ENCODE measurements around the gene IQCE. TPM values are rescaled to one million over a fixed set of nuclear protein-coding genes. Genes with fewer than 3 reads are reported as not detected.

IQCE gene
- total RNA-seq, 1 donor from 2014 or later = 12.0 TPM

GRCh38 chr7:2519119-2519930, 39.5 kb upstream of the IQCE start, which contains the start of gene LFNG:
LFNG (plus strand) TSS chr7:2519774; CDS start chr7:2519862, 88 bp downstream.
- TF ChIP-seq CTCF (IDR thresholded peaks at IDR 0.05; ENCODE audit: partially characterized antibody, unreplicated experiment) = no peak
- DNase-seq = peak; percentile 89
- Mint-ChIP-seq H3K4me3 (ENCODE audit: unreplicated experiment) (peak within 1 kb of the TSS; percentile 90), H3K27ac (ENCODE audit: unreplicated experiment) (peak within 1 kb of the TSS; percentile 92), H3K36me3 (ENCODE audit: unreplicated experiment) (no peaks in the 10 kb centered on the region), H3K27me3 (ENCODE audit: unreplicated experiment) (peaks cover 15% of the 10 kb centered on the region), H3K9me3 (ENCODE audit: unreplicated experiment) (peaks cover 19% of the 10 kb centered on the region), H3K4me1 (ENCODE audit: low read depth, unreplicated experiment) (peaks cover 14% of the 10 kb centered on the region)

DNA sequence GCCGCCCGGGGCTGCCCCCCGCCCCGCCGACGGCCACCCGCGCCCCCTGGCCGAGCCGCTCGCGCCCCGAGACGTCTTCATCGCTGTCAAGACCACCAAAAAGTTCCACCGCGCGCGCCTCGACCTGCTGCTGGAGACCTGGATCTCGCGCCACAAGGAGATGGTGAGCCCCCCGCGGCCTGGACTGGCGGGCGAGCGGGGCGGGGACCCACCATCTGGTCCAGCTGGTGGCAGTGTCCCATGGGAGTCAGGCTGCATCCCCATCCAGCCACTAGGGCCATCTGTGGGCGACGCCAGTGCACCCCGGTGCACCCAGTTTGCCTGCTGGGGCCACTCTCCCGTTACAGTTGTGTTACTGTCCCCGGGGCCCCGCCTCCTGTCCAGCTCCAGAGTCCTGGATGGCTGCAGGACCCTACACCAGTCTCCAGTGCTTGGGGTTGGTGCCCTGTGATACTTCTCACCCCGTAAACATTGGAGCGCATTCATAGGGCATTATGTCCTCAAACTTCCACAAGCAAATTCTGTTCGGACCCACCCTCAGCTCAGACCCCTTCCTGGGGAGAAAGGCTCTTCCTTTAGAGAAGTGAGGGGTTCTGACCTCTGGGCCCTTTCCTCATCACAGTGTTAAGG, 38.5 kb upstream of the IQCE start:
- Mint-ChIP-seq H3K27ac (ENCODE audit: unreplicated experiment) (peak overlapping the region; percentile 87), H3K27me3 (ENCODE audit: unreplicated experiment) (peaks cover 15% of the 10 kb centered on the region), H3K4me3 (ENCODE audit: unreplicated experiment) (peak overlapping the region; percentile 90), H3K9me3 (ENCODE audit: unreplicated experiment) (peaks cover 19% of the 10 kb centered on the region), H3K4me1 (ENCODE audit: low read depth, unreplicated experiment) (peaks cover 14% of the 10 kb centered on the region), H3K36me3 (ENCODE audit: unreplicated experiment) (no peaks in the 10 kb centered on the region)
- TF ChIP-seq CTCF (IDR thresholded peaks at IDR 0.05; ENCODE audit: partially characterized antibody, unreplicated experiment) = no peak
- DNase-seq = peak; percentile 57

DNA sequence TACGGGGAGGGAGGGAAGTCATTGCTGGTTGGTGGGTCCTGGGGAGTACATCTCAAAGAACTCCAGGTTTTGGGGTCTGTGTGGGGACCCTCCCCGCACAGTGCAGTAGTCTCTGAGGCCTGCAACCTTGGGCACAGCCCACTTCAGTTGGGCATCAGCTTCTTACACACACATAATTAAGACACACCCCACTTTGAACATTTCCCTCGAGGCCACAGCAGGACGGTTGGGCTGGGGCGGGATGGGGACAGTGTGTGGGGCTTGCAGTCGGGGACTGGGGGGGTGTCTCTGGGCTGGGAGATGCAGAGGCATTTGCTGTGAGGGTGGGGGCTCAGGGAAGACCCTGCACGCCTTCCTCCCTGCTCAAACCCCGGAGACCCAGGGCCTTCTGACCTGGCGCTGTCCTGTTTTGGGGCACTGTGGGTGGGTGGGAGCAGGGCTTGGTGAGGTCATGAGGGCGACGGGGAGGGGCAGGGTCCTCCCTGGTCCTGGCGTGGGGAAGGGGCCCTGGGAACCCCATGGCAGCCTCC, 38.0 kb upstream of the IQCE start:
- Mint-ChIP-seq H3K36me3 (ENCODE audit: unreplicated experiment) (no peaks in the 10 kb centered on the region), H3K4me3 (ENCODE audit: unreplicated experiment) (peak overlapping the region; percentile 90), H3K4me1 (ENCODE audit: low read depth, unreplicated experiment) (peaks cover 14% of the 10 kb centered on the region), H3K27ac (ENCODE audit: unreplicated experiment) (peak overlapping the region; percentile 87), H3K9me3 (ENCODE audit: unreplicated experiment) (peaks cover 19% of the 10 kb centered on the region), H3K27me3 (ENCODE audit: unreplicated experiment) (peaks cover 15% of the 10 kb centered on the region)
- no peak for TF ChIP-seq CTCF (IDR thresholded peaks at IDR 0.05; ENCODE audit: partially characterized antibody, unreplicated experiment)
- DNase-seq = no peak

- Mint-ChIP-seq H3K36me3 (ENCODE audit: unreplicated experiment) (no peaks in the 10 kb centered on the region), H3K9me3 (ENCODE audit: unreplicated experiment) (peaks cover 19% of the 10 kb centered on the region), H3K4me3 (ENCODE audit: unreplicated experiment) (peak overlapping the region; percentile 92), H3K27ac (ENCODE audit: unreplicated experiment) (peak overlapping the region; percentile 78), H3K27me3 (ENCODE audit: unreplicated experiment) (peaks cover 15% of the 10 kb centered on the region), H3K4me1 (ENCODE audit: low read depth, unreplicated experiment) (peaks cover 14% of the 10 kb centered on the region)
- DNase-seq = no peak
- TF ChIP-seq CTCF (IDR thresholded peaks at IDR 0.05; ENCODE audit: partially characterized antibody, unreplicated experiment) = no peak
Observed at GRCh38 chr7:2521341-2521745, 37.4 kb upstream of the IQCE start.

All from glutamatergic neuron (in vitro differentiated cells).